HepG2 (cell line): Measurements from ENCODE around the gene TRAPPC5. TPM values are rescaled to one million over a fixed set of nuclear protein-coding genes. Genes with fewer than 3 reads are reported as not detected.

Source experiments
- AGO1 ChIP-seq: fragments of 200-400 bp; formaldehyde crosslinking; IDR thresholded peaks from 2 replicates; pipeline ENCODE4 v1.6.1; 2017; ENCODE audit warnings: mild to moderate bottlenecking, low read depth, low read length, moderate library complexity; ENCODE audit not compliant: poor library complexity, severe bottlenecking
- CHD2 ChIP-seq: IDR thresholded peaks from 2 replicates; pipeline ENCODE4 v1.6.1; 2011; ENCODE audit warnings: low read depth, low read length, improper control_type of control experiment
- FLYWCH1 ChIP-seq: sonication (generic); formaldehyde crosslinking; IDR thresholded peaks from 2 replicates; pipeline ENCODE4 v1.8.1; 2023; ENCODE audit warnings: mild to moderate bottlenecking, missing genetic modification reagents
- JUND ChIP-seq: sonication (generic); formaldehyde crosslinking; IDR thresholded peaks from 2 replicates; pipeline ENCODE4 v1.8.0; 2022; ENCODE audit warnings: mild to moderate bottlenecking, missing genetic modification reagents
- KDM2A ChIP-seq: sonication (generic); formaldehyde crosslinking; IDR thresholded peaks from 2 replicates; pipeline ENCODE4 v1.4.0; 2020; ENCODE audit warnings: low read depth, missing genetic modification reagents, borderline replicate concordance
- ONECUT2 ChIP-seq: sonication (generic); formaldehyde crosslinking; IDR thresholded peaks from 2 replicates; pipeline ENCODE4 v1.4.0; 2020; ENCODE audit warnings: missing genetic modification reagents
- STAG1 ChIP-seq: sonication (generic); formaldehyde crosslinking; IDR thresholded peaks from 2 replicates; pipeline ENCODE4 v1.4.0; 2020; ENCODE audit warnings: missing genetic modification reagents
- TAF1 ChIP-seq: sonication (generic); formaldehyde crosslinking; IDR thresholded peaks from 2 replicates; pipeline ENCODE4 v1.4.0; 2020; ENCODE audit warnings: missing genetic modification reagents
- TRIM24 ChIP-seq: sonication (generic); formaldehyde crosslinking; IDR thresholded peaks from 2 replicates; pipeline ENCODE4 v1.8.0; 2022; ENCODE audit warnings: mild to moderate bottlenecking, missing genetic modification reagents
- ZBTB42 ChIP-seq: sonication (generic); formaldehyde crosslinking; IDR thresholded peaks from 2 replicates; pipeline ENCODE4 v1.5.0; 2020; ENCODE audit warnings: mild to moderate bottlenecking, missing genetic modification reagents
- ZFX ChIP-seq: sonication (generic); formaldehyde crosslinking; IDR thresholded peaks from 2 replicates; pipeline ENCODE4 v1.4.0; 2020; ENCODE audit warnings: mild to moderate bottlenecking, low read depth, missing genetic modification reagents, moderate library complexity
- ZNF101 ChIP-seq: sonication (generic); formaldehyde crosslinking; IDR thresholded peaks from 2 replicates; pipeline ENCODE4 v1.4.0; 2020; ENCODE audit warnings: mild to moderate bottlenecking, low read depth, missing genetic modification reagents, borderline replicate concordance
- ZNF225 ChIP-seq: sonication (generic); formaldehyde crosslinking; IDR thresholded peaks from 2 replicates; pipeline ENCODE4 v1.4.0; 2020; ENCODE audit warnings: mild to moderate bottlenecking, missing genetic modification reagents
- ZNF317 ChIP-seq: sonication (generic); formaldehyde crosslinking; IDR thresholded peaks from 2 replicates; pipeline ENCODE4 v1.5.0; 2020; ENCODE audit warnings: mild to moderate bottlenecking, missing genetic modification reagents
- ZNF337 ChIP-seq: sonication (generic); formaldehyde crosslinking; IDR thresholded peaks from 2 replicates; pipeline ENCODE4 v1.5.1; 2020; ENCODE audit warnings: missing genetic modification reagents, low read depth, mild to moderate bottlenecking, borderline replicate concordance
- ZNF354B ChIP-seq: sonication (generic); formaldehyde crosslinking; IDR thresholded peaks from 2 replicates; pipeline ENCODE4 v1.8.0; 2022; ENCODE audit warnings: mild to moderate bottlenecking, missing genetic modification reagents
- ZNF468 ChIP-seq: sonication (generic); formaldehyde crosslinking; IDR thresholded peaks from 2 replicates; pipeline ENCODE4 v1.8.0; 2022; ENCODE audit warnings: mild to moderate bottlenecking, moderate library complexity, missing genetic modification reagents
- ZNF713 ChIP-seq: sonication (generic); formaldehyde crosslinking; IDR thresholded peaks from 2 replicates; pipeline ENCODE4 v1.4.0; 2020; ENCODE audit warnings: mild to moderate bottlenecking, missing genetic modification reagents
- ZNF749 ChIP-seq: sonication (generic); formaldehyde crosslinking; IDR thresholded peaks from 2 replicates; pipeline ENCODE4 v1.8.0; 2022; ENCODE audit warnings: mild to moderate bottlenecking, missing genetic modification reagents, moderate library complexity, borderline replicate concordance
- ZNF75D ChIP-seq: sonication (generic); formaldehyde crosslinking; IDR thresholded peaks from 2 replicates; pipeline ENCODE4 v1.8.1; 2023; ENCODE audit warnings: missing genetic modification reagents, mild to moderate bottlenecking, borderline replicate concordance
- ZNF780A ChIP-seq: sonication (generic); formaldehyde crosslinking; IDR thresholded peaks from 2 replicates; pipeline ENCODE4 v1.8.0; 2022; ENCODE audit warnings: mild to moderate bottlenecking, missing genetic modification reagents, moderate library complexity
- polyA plus RNA-seq, 8 experiments: library from polyadenylated mRNA; depleted of rRNA in 3 of 8; stranded (reverse) in 7 of 8; unstranded in 1 of 8; fragments of >200 nt; fragmentation: Illumina TruSeq in 4 of 8; extraction: Trizol in 4 of 8; gene quantifications; 2 replicates each; pipeline versions ENCODE4 v1.2.1 to v1.2.3, GENCODE V29; 2011 to 2016; ENCODE audit warnings: low read depth in 4 of 8, missing spikeins in 1 of 8, mixed read lengths in 1 of 8; ENCODE audit not compliant: insufficient read depth in 1 of 8
- total RNA-seq, 5 experiments: library from RNA; depleted of rRNA; stranded (reverse); fragments of >200 nt; fragmentation: Illumina TruSeq; extraction: Trizol; gene quantifications; 2 replicates each; pipeline ENCODE4 v1.2.3, GENCODE V29; 2016; ENCODE audit warnings: low read depth in 1 of 5
- TF ChIP-seq, protein P1 (sequence below): sonication (generic); formaldehyde crosslinking; IDR thresholded peaks from 2 replicates; pipeline ENCODE4 v1.5.0; 2020; ENCODE audit warnings: missing genetic modification reagents, mild to moderate bottlenecking, borderline replicate concordance
- TF ChIP-seq, protein P2 (sequence below): sonication (generic); formaldehyde crosslinking; IDR thresholded peaks from 2 replicates; pipeline ENCODE4 v1.5.0; 2020; ENCODE audit warnings: mild to moderate bottlenecking, missing genetic modification reagents, borderline replicate concordance

The TRAPPC5 gene
- total and polyA plus RNA-seq, 2 of the 13 experiments (the other 11 are each of a cell fraction or from before 2014, with no cell fraction given): 38.5 to 78.7 TPM

DNA sequence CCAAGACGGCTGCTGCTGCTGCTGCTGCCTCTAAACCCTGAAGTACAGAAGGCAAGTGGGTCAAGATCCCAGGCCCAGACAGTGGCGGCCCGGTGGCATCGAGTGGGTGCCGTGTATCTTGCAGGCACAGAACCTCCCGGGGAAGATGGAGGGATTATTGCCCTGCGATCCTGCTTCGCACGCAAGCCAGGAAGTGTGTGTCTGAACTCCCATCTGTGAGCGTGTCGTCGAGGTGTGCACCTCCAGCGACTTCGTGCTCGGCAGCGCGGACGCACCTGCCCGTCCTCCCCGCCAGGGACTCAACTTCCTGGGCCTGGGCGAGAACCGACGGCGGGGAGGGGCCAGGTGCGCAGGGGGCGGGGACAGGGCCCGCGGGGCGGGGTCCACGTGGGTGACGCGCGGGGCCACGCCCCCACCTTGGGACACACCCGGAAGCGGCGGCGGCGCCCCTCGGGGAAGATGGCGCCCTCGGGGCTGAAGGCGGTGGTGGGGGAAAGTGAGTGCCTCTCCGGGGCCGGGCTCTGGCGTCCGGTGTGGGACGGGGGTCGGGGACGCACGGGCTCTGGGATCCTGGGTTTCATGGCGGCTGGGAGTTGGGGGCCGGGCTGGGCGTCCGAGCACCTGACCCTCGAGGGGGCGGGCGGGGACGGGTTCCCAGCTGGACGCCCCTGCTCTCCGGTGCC is 43.8 kb upstream of the TRAPPC5 start, which contains the start of gene STXBP2 (continued):
- no peak for TF ChIP-seq ZNF101
- TF ChIP-seq ZNF749 (CRISPR knock-in tag): no peak; the same call in 1 of the 2 replicates
- peak; percentile 84; the same call in 1 of the 2 replicates for TF ChIP-seq KDM2A (CRISPR knock-in tag)
- no peak for TF ChIP-seq ZNF354B (CRISPR knock-in tag)
- no peak for TF ChIP-seq ZNF713
- TF ChIP-seq TRIM24 (CRISPR knock-in tag): no peak
- no peak for TF ChIP-seq STAG1 (CRISPR knock-in tag)
- TF ChIP-seq, protein P1, sequence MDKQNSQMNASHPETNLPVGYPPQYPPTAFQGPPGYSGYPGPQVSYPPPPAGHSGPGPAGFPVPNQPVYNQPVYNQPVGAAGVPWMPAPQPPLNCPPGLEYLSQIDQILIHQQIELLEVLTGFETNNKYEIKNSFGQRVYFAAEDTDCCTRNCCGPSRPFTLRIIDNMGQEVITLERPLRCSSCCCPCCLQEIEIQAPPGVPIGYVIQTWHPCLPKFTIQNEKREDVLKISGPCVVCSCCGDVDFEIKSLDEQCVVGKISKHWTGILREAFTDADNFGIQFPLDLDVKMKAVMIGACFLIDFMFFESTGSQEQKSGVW (CRISPR knock-in tag): no peak
- TF ChIP-seq ZNF780A (CRISPR knock-in tag): no peak
- no peak for TF ChIP-seq AGO1
- TF ChIP-seq ONECUT2 (CRISPR knock-in tag): no peak
- 0 out of 2 replicates have a peak, but pooled peaks have one; percentile 43 for TF ChIP-seq ZNF317 (CRISPR knock-in tag)
- TF ChIP-seq CHD2: no peak
- TF ChIP-seq ZFX (CRISPR knock-in tag): peak; percentile 66
- no peak for TF ChIP-seq JUND (CRISPR knock-in tag)
- no peak for TF ChIP-seq ZNF75D (CRISPR knock-in tag)
- TF ChIP-seq ZNF468: no peak
- TF ChIP-seq, protein P2, sequence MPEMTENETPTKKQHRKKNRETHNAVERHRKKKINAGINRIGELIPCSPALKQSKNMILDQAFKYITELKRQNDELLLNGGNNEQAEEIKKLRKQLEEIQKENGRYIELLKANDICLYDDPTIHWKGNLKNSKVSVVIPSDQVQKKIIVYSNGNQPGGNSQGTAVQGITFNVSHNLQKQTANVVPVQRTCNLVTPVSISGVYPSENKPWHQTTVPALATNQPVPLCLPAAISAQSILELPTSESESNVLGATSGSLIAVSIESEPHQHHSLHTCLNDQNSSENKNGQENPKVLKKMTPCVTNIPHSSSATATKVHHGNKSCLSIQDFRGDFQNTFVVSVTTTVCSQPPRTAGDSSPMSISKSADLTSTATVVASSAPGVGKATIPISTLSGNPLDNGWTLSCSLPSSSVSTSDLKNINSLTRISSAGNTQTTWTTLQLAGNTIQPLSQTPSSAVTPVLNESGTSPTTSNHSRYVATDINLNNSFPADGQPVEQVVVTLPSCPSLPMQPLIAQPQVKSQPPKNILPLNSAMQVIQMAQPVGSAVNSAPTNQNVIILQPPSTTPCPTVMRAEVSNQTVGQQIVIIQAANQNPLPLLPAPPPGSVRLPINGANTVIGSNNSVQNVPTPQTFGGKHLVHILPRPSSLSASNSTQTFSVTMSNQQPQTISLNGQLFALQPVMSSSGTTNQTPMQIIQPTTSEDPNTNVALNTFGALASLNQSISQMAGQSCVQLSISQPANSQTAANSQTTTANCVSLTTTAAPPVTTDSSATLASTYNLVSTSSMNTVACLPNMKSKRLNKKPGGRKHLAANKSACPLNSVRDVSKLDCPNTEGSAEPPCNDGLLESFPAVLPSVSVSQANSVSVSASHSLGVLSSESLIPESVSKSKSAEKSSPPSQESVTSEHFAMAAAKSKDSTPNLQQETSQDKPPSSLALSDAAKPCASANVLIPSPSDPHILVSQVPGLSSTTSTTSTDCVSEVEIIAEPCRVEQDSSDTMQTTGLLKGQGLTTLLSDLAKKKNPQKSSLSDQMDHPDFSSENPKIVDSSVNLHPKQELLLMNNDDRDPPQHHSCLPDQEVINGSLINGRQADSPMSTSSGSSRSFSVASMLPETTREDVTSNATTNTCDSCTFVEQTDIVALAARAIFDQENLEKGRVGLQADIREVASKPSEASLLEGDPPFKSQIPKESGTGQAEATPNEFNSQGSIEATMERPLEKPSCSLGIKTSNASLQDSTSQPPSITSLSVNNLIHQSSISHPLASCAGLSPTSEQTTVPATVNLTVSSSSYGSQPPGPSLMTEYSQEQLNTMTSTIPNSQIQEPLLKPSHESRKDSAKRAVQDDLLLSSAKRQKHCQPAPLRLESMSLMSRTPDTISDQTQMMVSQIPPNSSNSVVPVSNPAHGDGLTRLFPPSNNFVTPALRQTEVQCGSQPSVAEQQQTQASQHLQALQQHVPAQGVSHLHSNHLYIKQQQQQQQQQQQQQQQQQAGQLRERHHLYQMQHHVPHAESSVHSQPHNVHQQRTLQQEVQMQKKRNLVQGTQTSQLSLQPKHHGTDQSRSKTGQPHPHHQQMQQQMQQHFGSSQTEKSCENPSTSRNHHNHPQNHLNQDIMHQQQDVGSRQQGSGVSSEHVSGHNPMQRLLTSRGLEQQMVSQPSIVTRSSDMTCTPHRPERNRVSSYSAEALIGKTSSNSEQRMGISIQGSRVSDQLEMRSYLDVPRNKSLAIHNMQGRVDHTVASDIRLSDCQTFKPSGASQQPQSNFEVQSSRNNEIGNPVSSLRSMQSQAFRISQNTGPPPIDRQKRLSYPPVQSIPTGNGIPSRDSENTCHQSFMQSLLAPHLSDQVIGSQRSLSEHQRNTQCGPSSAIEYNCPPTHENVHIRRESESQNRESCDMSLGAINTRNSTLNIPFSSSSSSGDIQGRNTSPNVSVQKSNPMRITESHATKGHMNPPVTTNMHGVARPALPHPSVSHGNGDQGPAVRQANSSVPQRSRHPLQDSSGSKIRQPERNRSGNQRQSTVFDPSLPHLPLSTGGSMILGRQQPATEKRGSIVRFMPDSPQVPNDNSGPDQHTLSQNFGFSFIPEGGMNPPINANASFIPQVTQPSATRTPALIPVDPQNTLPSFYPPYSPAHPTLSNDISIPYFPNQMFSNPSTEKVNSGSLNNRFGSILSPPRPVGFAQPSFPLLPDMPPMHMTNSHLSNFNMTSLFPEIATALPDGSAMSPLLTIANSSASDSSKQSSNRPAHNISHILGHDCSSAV (CRISPR knock-in tag): no peak
- peak; percentile 67 for TF ChIP-seq TAF1 (CRISPR knock-in tag)
- no peak for TF ChIP-seq ZNF225
- TF ChIP-seq FLYWCH1: no peak
- TF ChIP-seq ZNF337: no peak
- 0 out of 2 replicates have a peak, but pooled peaks have one; percentile 36 for TF ChIP-seq ZBTB42 (CRISPR knock-in tag)
